Dendritic cell treated with granulocyte-macrophage colony-stimulating factor and Interleukin-4, amounts not matched to agents 40 ng/mL and 50 ng/mL, for 4 days (primary cell): Measurements from ENCODE around the gene POLDIP3.
A peak's percentile ranks its signal among the peaks of the same experiment; 100 is the strongest.

Experiments
- H3K27ac Mint-ChIP-seq: one replicate; pipeline ENCODE4 v1.8.0; 2022; ENCODE audit warnings: mild to moderate bottlenecking, mixed read lengths
- H3K27me3 Mint-ChIP-seq: one replicate; pipeline ENCODE4 v1.8.0; 2022; ENCODE audit warnings: mild to moderate bottlenecking, mixed read lengths
- H3K36me3 Mint-ChIP-seq: one replicate; pipeline ENCODE4 v1.8.0; 2022; ENCODE audit warnings: low read depth, mixed read lengths
- H3K4me1 Mint-ChIP-seq: one replicate; pipeline ENCODE4 v1.8.0; 2022; ENCODE audit warnings: low read depth, mixed read lengths
- H3K4me3 Mint-ChIP-seq: one replicate; pipeline ENCODE4 v1.8.0; 2022; ENCODE audit warnings: mild to moderate bottlenecking, moderate library complexity, mixed read lengths
- H3K9me3 Mint-ChIP-seq: one replicate; pipeline ENCODE4 v1.8.0; 2022; ENCODE audit warnings: mixed read lengths
- intact Hi-C: fragments of 100-400 bp; cut with micrococcal nuclease; formaldehyde crosslinking; loops from one replicate; pipeline ENCODE4 v1.15.0; 2022

The POLDIP3 gene

GRCh38 chr22:42630901-42631602 lies 16.4 kb upstream of the POLDIP3 start:
- Mint-ChIP-seq H3K9me3 (no peaks in the 10 kb centered on the region), H3K4me1 (peaks cover 11% of the 10 kb centered on the region), H3K36me3 (peaks cover 100% of the 10 kb centered on the region), H3K4me3 (no peak overlapping the region), H3K27ac (peak overlapping the region; percentile 36), H3K27me3 (no peaks in the 10 kb centered on the region)
- intact Hi-C loops: no loop called here

- Mint-ChIP-seq H3K36me3 (peaks cover 100% of the 10 kb centered on the region), H3K27ac (no peak overlapping the region), H3K4me1 (peaks cover 3% of the 10 kb centered on the region), H3K9me3 (no peaks in the 10 kb centered on the region), H3K4me3 (no peak overlapping the region), H3K27me3 (no peaks in the 10 kb centered on the region)
- intact Hi-C loops: no loop called here
These were observed 15.5 kb upstream of the POLDIP3 start for GRCh38 chr22:42630211-42630610.

- H3K27ac Mint-ChIP-seq: no peak overlapping the region
- H3K4me1 Mint-ChIP-seq: peaks cover 11% of the 10 kb centered on the region
- H3K36me3 Mint-ChIP-seq: peaks cover 100% of the 10 kb centered on the region
- no peak overlapping the region for H3K4me3 Mint-ChIP-seq
- intact Hi-C loops: no loop called here
- no peaks in the 10 kb centered on the region for H3K27me3 Mint-ChIP-seq
- no peaks in the 10 kb centered on the region for H3K9me3 Mint-ChIP-seq
These were observed 13.3 kb upstream of the POLDIP3 start for GRCh38 chr22:42627981-42628380.

GRCh38 chr22:42626951-42627625 lies 12.4 kb upstream of the POLDIP3 start:
- no peaks in the 10 kb centered on the region for H3K9me3 Mint-ChIP-seq
- no peak overlapping the region for H3K4me3 Mint-ChIP-seq
- no peak overlapping the region for H3K27ac Mint-ChIP-seq
- no peaks in the 10 kb centered on the region for H3K27me3 Mint-ChIP-seq
- intact Hi-C loops: no loop called here
- peaks cover 13% of the 10 kb centered on the region for H3K4me1 Mint-ChIP-seq
- H3K36me3 Mint-ChIP-seq: peaks cover 100% of the 10 kb centered on the region

GRCh38 chr22:42626431-42626830 lies 11.7 kb upstream of the POLDIP3 start:
- no peak overlapping the region for H3K4me3 Mint-ChIP-seq
- peaks cover 19% of the 10 kb centered on the region for H3K4me1 Mint-ChIP-seq
- no peaks in the 10 kb centered on the region for H3K27me3 Mint-ChIP-seq
- no peak overlapping the region for H3K27ac Mint-ChIP-seq
- H3K36me3 Mint-ChIP-seq: peaks cover 100% of the 10 kb centered on the region
- intact Hi-C loops: no loop called here
- H3K9me3 Mint-ChIP-seq: no peaks in the 10 kb centered on the region

GRCh38 chr22:42625416-42625815 lies 10.7 kb upstream of the POLDIP3 start:
- no peak overlapping the region for H3K27ac Mint-ChIP-seq
- no peaks in the 10 kb centered on the region for H3K27me3 Mint-ChIP-seq
- peaks cover 22% of the 10 kb centered on the region for H3K4me1 Mint-ChIP-seq
- intact Hi-C loops: no loop called here
- no peaks in the 10 kb centered on the region for H3K9me3 Mint-ChIP-seq
- peaks cover 100% of the 10 kb centered on the region for H3K36me3 Mint-ChIP-seq
- H3K4me3 Mint-ChIP-seq: no peak overlapping the region

GRCh38 chr22:42624551-42625106 lies 9.9 kb upstream of the POLDIP3 start:
- no peak overlapping the region for H3K27ac Mint-ChIP-seq
- H3K4me1 Mint-ChIP-seq: peaks cover 22% of the 10 kb centered on the region
- no peaks in the 10 kb centered on the region for H3K9me3 Mint-ChIP-seq
- H3K27me3 Mint-ChIP-seq: no peaks in the 10 kb centered on the region
- no peak overlapping the region for H3K4me3 Mint-ChIP-seq
- H3K36me3 Mint-ChIP-seq: peaks cover 100% of the 10 kb centered on the region
- intact Hi-C loops: no loop called here

GRCh38 chr22:42623756-42624441 lies 9.2 kb upstream of the POLDIP3 start:
- Mint-ChIP-seq H3K27ac (no peak overlapping the region), H3K4me3 (no peak overlapping the region), H3K36me3 (peaks cover 100% of the 10 kb centered on the region), H3K9me3 (no peaks in the 10 kb centered on the region), H3K27me3 (no peaks in the 10 kb centered on the region), H3K4me1 (peaks cover 22% of the 10 kb centered on the region)
- intact Hi-C loops: no loop called here

- Mint-ChIP-seq H3K27me3 (no peaks in the 10 kb centered on the region), H3K4me3 (no peak overlapping the region)
These were observed 8.6 kb upstream of the POLDIP3 start for GRCh38 chr22:42623301-42623751.

GRCh38 chr22:42622061-42622710 lies 7.5 kb upstream of the POLDIP3 start:
- H3K4me1 Mint-ChIP-seq: peaks cover 31% of the 10 kb centered on the region
- H3K27me3 Mint-ChIP-seq: no peaks in the 10 kb centered on the region
- H3K36me3 Mint-ChIP-seq: peaks cover 87% of the 10 kb centered on the region
- intact Hi-C loops: no loop called here
- H3K4me3 Mint-ChIP-seq: no peak overlapping the region
- no peaks in the 10 kb centered on the region for H3K9me3 Mint-ChIP-seq
- H3K27ac Mint-ChIP-seq: peak overlapping the region; percentile 32

More at GRCh38 chr22:42623301-42623751, 8.6 kb upstream of the POLDIP3 start:
- Mint-ChIP-seq H3K4me1 (peaks cover 22% of the 10 kb centered on the region), H3K36me3 (peaks cover 99% of the 10 kb centered on the region), H3K27ac (no peak overlapping the region), H3K9me3 (no peaks in the 10 kb centered on the region)
- intact Hi-C loops: no loop called here

GRCh38 chr22:42621505-42622002 lies 6.9 kb upstream of the POLDIP3 start:
- Mint-ChIP-seq H3K27ac (no peak overlapping the region), H3K36me3 (peaks cover 81% of the 10 kb centered on the region), H3K4me3 (no peak overlapping the region), H3K9me3 (no peaks in the 10 kb centered on the region), H3K27me3 (no peaks in the 10 kb centered on the region), H3K4me1 (peaks cover 31% of the 10 kb centered on the region)
- intact Hi-C loops: no loop called here

GRCh38 chr22:42620084-42620483 lies 5.4 kb upstream of the POLDIP3 start:
- peaks cover 45% of the 10 kb centered on the region for H3K4me1 Mint-ChIP-seq
- H3K9me3 Mint-ChIP-seq: no peaks in the 10 kb centered on the region
- H3K4me3 Mint-ChIP-seq: no peak overlapping the region
- H3K27me3 Mint-ChIP-seq: no peaks in the 10 kb centered on the region
- H3K36me3 Mint-ChIP-seq: peaks cover 66% of the 10 kb centered on the region
- H3K27ac Mint-ChIP-seq: no peak overlapping the region
- intact Hi-C loops: no loop called here

GRCh38 chr22:42619261-42620063 lies 4.8 kb upstream of the POLDIP3 start:
- Mint-ChIP-seq H3K4me1 (peaks cover 47% of the 10 kb centered on the region), H3K27me3 (no peaks in the 10 kb centered on the region), H3K9me3 (no peaks in the 10 kb centered on the region), H3K27ac (no peak overlapping the region), H3K36me3 (peaks cover 65% of the 10 kb centered on the region), H3K4me3 (no peak overlapping the region)
- intact Hi-C loops: no loop called here
